CD4-positive, alpha-beta T cell (primary cell): ENCODE measurements around the gene HORMAD1. TPM values are rescaled to one million over a fixed set of nuclear protein-coding genes. Genes with fewer than 3 reads are reported as not detected.
"Not testable (repeated sequence)": the region's sequence is repeated elsewhere in the genome, so short reads cannot be mapped to it uniquely, and the experiment has no call there.

Source experiments
- ATAC-seq: fragments of 200-7000 bp; cut with Tn5 transposase; one replicate; pipeline ENCODE4 v1.10.0; 2022; ENCODE audit warnings: mild to moderate bottlenecking; ENCODE audit not compliant: poor library complexity
- CTCF ChIA-PET: fragments of 350-600 bp; sonication (Branson Sonifier 250); formaldehyde crosslinking; loops from one replicate; lab custom pipeline; 2021; ENCODE audit warnings: antibody characterized with exemption, inconsistent platforms; lab: Charles Lee
- POLR2A ChIA-PET: fragments of 350-600 bp; sonication (Branson Sonifier 250); formaldehyde crosslinking; loops from one replicate; lab custom pipeline; 2021; ENCODE audit warnings: antibody characterized with exemption, inconsistent platforms; lab: Charles Lee
- DNase-seq, 14 experiments: peaks; one replicate each; pipeline ENCODE4 v3.0.0-alpha.2; 2013 to 2020; ENCODE audit warnings: mixed read lengths in 2 of 14
- H3K27ac ChIP-seq, 2 donors: one replicate each; pipeline versions ENCODE4 v1.5.1 to v1.7.0; 2013; ENCODE audit warnings: low read length in 2 of 2, low read depth in 1 of 2, mild to moderate bottlenecking in 1 of 2
- H3K27me3 ChIP-seq, 2 experiments: 1 replicate in 1 of 2; 2 replicates in 1 of 2; pipeline versions ENCODE4 v1.6.1 to v1.7.0; 2013; ENCODE audit warnings: low read length in 2 of 2, control low read depth in 1 of 2, mild to moderate bottlenecking in 1 of 2, moderate library complexity in 1 of 2; ENCODE audit not compliant: insufficient read depth in 2 of 2, control insufficient read depth in 1 of 2
- H3K36me3 ChIP-seq: one replicate; pipeline ENCODE4 v1.6.1; 2013; ENCODE audit warnings: low read length, control low read depth; ENCODE audit not compliant: insufficient read depth
- H3K4me1 ChIP-seq: one replicate; pipeline ENCODE4 v1.6.1; 2013; ENCODE audit warnings: low read length, control low read depth; ENCODE audit not compliant: insufficient read depth
- H3K4me3 ChIP-seq: one replicate; pipeline ENCODE4 v1.5.1; 2013; ENCODE audit warnings: mild to moderate bottlenecking, low read length, moderate library complexity
- H3K9me3 ChIP-seq, 2 experiments: 1 replicate in 1 of 2; 2 replicates in 1 of 2; pipeline versions ENCODE4 v1.6.1 to v1.7.0; 2013; ENCODE audit warnings: low read length in 2 of 2, mild to moderate bottlenecking in 2 of 2, control low read depth in 1 of 2, moderate library complexity in 1 of 2; ENCODE audit not compliant: control insufficient read depth in 1 of 2, insufficient read depth in 1 of 2
- H3K27ac Mint-ChIP-seq: one replicate; pipeline ENCODE4 v1.8.0; 2020; ENCODE audit warnings: mixed read lengths
- H3K27me3 Mint-ChIP-seq: one replicate; pipeline ENCODE4 v1.8.0; 2021; ENCODE audit warnings: mixed read lengths
- H3K36me3 Mint-ChIP-seq: one replicate; pipeline ENCODE4 v1.8.0; 2021; ENCODE audit warnings: low read depth, mixed read lengths
- H3K4me1 Mint-ChIP-seq: one replicate; pipeline ENCODE4 v1.8.0; 2021; ENCODE audit warnings: low read depth, mixed read lengths
- H3K4me3 Mint-ChIP-seq: one replicate; pipeline ENCODE4 v1.8.0; 2020; ENCODE audit warnings: mild to moderate bottlenecking, mixed read lengths
- H3K9me3 Mint-ChIP-seq: one replicate; pipeline ENCODE4 v1.8.0; 2020; ENCODE audit warnings: mixed read lengths
- CTCF ChIP-seq: fragments of 200-600 bp; IDR thresholded peaks from one replicate; pipeline ENCODE4 v1.8.0; 2022; ENCODE audit warnings: antibody characterized with exemption, mild to moderate bottlenecking
- intact Hi-C, 2 experiments: fragments of 100-400 bp; cut with DNase I in 1 of 2; cut with micrococcal nuclease in 1 of 2; formaldehyde crosslinking; loops; one replicate each; pipeline versions ENCODE4 v1.15.1 to v1.9.0; 2023 to 2025; cut with DNase I, micrococcal nuclease
- total RNA-seq, 174 experiments: library from RNA in 2 of 174; stranded (reverse) in 2 of 174; gene quantifications; one replicate each; pipeline ENCODE4 v1.2.3 and lab custom pipeline; 2021 to 2026

HORMAD1 gene
- total RNA-seq, 2 experiments from 2014 or later, result not detected

GRCh38 chr1:150718225-150718891 lies 2.3 kb downstream of the HORMAD1 start:
- DNase-seq, result no peak
- no peak for ATAC-seq
- no peaks in the 10 kb centered on the region for H3K4me1 Mint-ChIP-seq

GRCh38 chr1:150709031-150709430 lies 11.7 kb downstream of the HORMAD1 start:
- intact Hi-C loops, H3K27ac ChIP-seq, ATAC-seq, POLR2A ChIA-PET, DNase-seq, H3K4me3 Mint-ChIP-seq, H3K4me3 ChIP-seq, H3K27me3 Mint-ChIP-seq, H3K4me1 Mint-ChIP-seq, H3K36me3 ChIP-seq, H3K9me3 ChIP-seq, H3K27me3 ChIP-seq, H3K9me3 Mint-ChIP-seq, H3K4me1 ChIP-seq, H3K36me3 Mint-ChIP-seq, H3K27ac Mint-ChIP-seq, CTCF ChIA-PET: not testable (repeated sequence)

More at GRCh38 chr1:150718225-150718891, 2.3 kb downstream of the HORMAD1 start:
- no peaks in the 10 kb centered on the region for H3K4me1 ChIP-seq
- Mint-ChIP-seq H3K9me3 (no peaks in the 10 kb centered on the region), H3K36me3 (no peaks in the 10 kb centered on the region), H3K27ac (no peak overlapping the region), H3K4me3 (no peak overlapping the region), H3K27me3 (no peaks in the 10 kb centered on the region)
- no peaks in the 10 kb centered on the region for H3K36me3 ChIP-seq
- H3K4me3 ChIP-seq, result no peak overlapping the region
- TF ChIP-seq CTCF, result no peak
- H3K27me3 ChIP-seq, result no peaks in the 10 kb centered on the region
- ChIA-PET CTCF (interaction anchor here (0.6 kb wide), 1 partner anchor 195 kb away, joined by 4 read pairs; no protein-coding TSS in a partner anchor), POLR2A (no interaction called here)
- H3K27ac ChIP-seq, result no peak overlapping the region
- intact Hi-C loops, result no loop called here
- peaks cover 0 to 8% of the 10 kb centered on the region in 2 experiments for H3K9me3 ChIP-seq

GRCh38 chr1:150708595-150708994 lies 12.1 kb downstream of the HORMAD1 start:
- no peaks in the 10 kb centered on the region for H3K4me1 ChIP-seq
- Mint-ChIP-seq H3K9me3 (no peaks in the 10 kb centered on the region), H3K4me3 (no peak overlapping the region), H3K27me3 (no peaks in the 10 kb centered on the region), H3K27ac (no peak overlapping the region), H3K4me1 (no peaks in the 10 kb centered on the region), H3K36me3 (no peaks in the 10 kb centered on the region)
- CTCF ChIA-PET, result no interaction called here
- H3K9me3 ChIP-seq, result no peaks in the 10 kb centered on the region
- no peak for ATAC-seq
- intact Hi-C loops, result no loop called here
- no peak overlapping the region for H3K27ac ChIP-seq
- no peaks in the 10 kb centered on the region for H3K36me3 ChIP-seq
- no peak overlapping the region for H3K4me3 ChIP-seq
- no peak for TF ChIP-seq CTCF
- no peak for DNase-seq
- POLR2A ChIA-PET, result no interaction called here
- H3K27me3 ChIP-seq, result no peaks in the 10 kb centered on the region

GRCh38 chr1:150706091-150706490 lies 14.6 kb downstream of the HORMAD1 start:
- CTCF ChIA-PET, result no interaction called here
- no peak for TF ChIP-seq CTCF
- Histone ChIP-seq H3K4me1 (no peaks in the 10 kb centered on the region), H3K9me3 (no peaks in the 10 kb centered on the region), H3K36me3 (no peaks in the 10 kb centered on the region), H3K27ac (no peak overlapping the region), H3K27me3 (no peaks in the 10 kb centered on the region), H3K4me3 (no peak overlapping the region)
- DNase-seq, result no peak
- no peaks in the 10 kb centered on the region for H3K9me3 Mint-ChIP-seq
- peaks cover 2% of the 10 kb centered on the region for H3K27me3 Mint-ChIP-seq
- H3K27ac Mint-ChIP-seq, result no peak overlapping the region
- no peak for ATAC-seq
- POLR2A ChIA-PET, result no interaction called here
- no peaks in the 10 kb centered on the region for H3K36me3 Mint-ChIP-seq
- H3K4me3 Mint-ChIP-seq, result no peak overlapping the region
- intact Hi-C loops, result no loop called here
- no peaks in the 10 kb centered on the region for H3K4me1 Mint-ChIP-seq
